ENCODE data around the gene CRCP. TPM values are rescaled to one million over a fixed set of nuclear protein-coding genes. Genes with fewer than 3 reads are reported as not detected.
"Not testable (repeated sequence)": the region's sequence is repeated elsewhere in the genome, so short reads cannot be mapped to it uniquely, and the experiment has no call there.

CRCP gene
- total RNA-seq, 1 donor from 2014 or later = 19.2 TPM

DNA sequence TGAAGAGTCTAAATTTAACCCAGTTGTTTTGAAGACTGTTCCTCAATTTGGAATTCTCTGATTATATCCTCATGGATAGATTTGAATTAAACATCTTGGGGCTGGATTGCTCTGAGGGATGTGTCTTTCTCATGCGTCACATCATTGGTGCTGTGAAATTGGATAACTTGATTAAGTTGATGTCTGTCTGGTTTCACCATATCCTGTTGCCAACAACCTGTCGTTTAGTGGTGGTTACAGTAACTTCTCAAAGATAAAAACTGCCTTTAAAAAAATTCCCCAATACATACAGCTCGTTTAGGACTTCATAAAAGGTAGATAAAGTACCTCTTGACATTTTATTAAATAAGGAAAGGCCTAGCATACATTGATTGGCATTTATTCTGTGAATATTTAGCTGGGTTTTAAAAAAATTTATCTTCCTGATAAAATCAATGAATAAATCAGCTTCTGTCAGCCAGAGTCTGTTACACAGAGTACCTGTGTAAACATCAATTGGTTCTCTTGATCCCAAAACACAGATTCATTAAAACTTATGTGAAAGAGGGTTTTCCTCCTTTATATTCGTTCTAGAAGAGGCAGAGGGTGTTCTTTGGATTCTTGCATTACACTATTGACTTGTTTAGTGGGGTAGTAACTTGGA, 10.5 kb downstream of the CRCP start:
- Mint-ChIP-seq H3K9me3 (ENCODE audit: unreplicated experiment) (no peaks in the 10 kb centered on the region), H3K27ac (ENCODE audit: unreplicated experiment) (peak overlapping the region; percentile 37), H3K27me3 (ENCODE audit: unreplicated experiment) (no peaks in the 10 kb centered on the region), H3K4me3 (ENCODE audit: unreplicated experiment) (no peak overlapping the region), H3K36me3 (ENCODE audit: low read depth, unreplicated experiment) (no peaks in the 10 kb centered on the region), H3K4me1 (ENCODE audit: unreplicated experiment) (peaks cover 17% of the 10 kb centered on the region)
- no peak for DNase-seq (ENCODE audit: low spot score)
- TF ChIP-seq, protein P1, sequence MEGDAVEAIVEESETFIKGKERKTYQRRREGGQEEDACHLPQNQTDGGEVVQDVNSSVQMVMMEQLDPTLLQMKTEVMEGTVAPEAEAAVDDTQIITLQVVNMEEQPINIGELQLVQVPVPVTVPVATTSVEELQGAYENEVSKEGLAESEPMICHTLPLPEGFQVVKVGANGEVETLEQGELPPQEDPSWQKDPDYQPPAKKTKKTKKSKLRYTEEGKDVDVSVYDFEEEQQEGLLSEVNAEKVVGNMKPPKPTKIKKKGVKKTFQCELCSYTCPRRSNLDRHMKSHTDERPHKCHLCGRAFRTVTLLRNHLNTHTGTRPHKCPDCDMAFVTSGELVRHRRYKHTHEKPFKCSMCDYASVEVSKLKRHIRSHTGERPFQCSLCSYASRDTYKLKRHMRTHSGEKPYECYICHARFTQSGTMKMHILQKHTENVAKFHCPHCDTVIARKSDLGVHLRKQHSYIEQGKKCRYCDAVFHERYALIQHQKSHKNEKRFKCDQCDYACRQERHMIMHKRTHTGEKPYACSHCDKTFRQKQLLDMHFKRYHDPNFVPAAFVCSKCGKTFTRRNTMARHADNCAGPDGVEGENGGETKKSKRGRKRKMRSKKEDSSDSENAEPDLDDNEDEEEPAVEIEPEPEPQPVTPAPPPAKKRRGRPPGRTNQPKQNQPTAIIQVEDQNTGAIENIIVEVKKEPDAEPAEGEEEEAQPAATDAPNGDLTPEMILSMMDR (IDR thresholded peaks at IDR 0.05; ENCODE audit: unreplicated experiment) = no peak

DNA sequence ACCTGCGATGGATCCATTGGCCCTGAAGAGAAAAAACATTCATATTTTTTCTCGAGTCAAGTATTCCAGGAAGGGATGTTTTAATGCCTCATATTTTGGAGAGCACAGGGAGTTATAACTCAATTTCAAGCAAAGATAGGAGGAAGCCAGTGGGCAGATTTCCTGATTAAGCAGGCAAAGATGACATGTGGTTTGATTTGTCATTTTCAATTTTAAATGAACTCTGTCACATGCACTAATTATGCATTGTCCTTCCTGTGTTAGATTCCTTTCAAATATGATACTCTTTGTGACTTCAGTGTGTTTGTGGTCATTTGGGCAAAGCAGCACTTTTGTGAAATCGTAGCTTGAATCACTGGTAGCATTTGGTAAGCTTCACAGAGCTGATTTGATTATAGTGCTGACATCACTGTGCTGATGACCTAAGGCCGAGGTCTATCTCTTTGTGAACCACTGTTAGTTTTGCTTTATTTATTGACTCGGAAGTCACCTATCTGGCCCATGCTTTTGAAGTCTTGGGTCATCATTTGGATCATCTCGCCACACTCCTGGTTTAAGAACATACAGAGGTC, 11.2 kb downstream of the CRCP start:
- H3K4me3 Mint-ChIP-seq (ENCODE audit: unreplicated experiment); H3K27ac Mint-ChIP-seq (ENCODE audit: unreplicated experiment); H3K36me3 Mint-ChIP-seq (ENCODE audit: low read depth, unreplicated experiment); DNase-seq (ENCODE audit: low spot score); H3K9me3 Mint-ChIP-seq (ENCODE audit: unreplicated experiment); H3K27me3 Mint-ChIP-seq (ENCODE audit: unreplicated experiment): not testable (repeated sequence)
- H3K4me1 Mint-ChIP-seq (ENCODE audit: unreplicated experiment) = peaks cover 17% of the 10 kb centered on the region

- H3K27ac Mint-ChIP-seq (ENCODE audit: unreplicated experiment); H3K9me3 Mint-ChIP-seq (ENCODE audit: unreplicated experiment); DNase-seq (ENCODE audit: low spot score); H3K36me3 Mint-ChIP-seq (ENCODE audit: low read depth, unreplicated experiment); H3K4me3 Mint-ChIP-seq (ENCODE audit: unreplicated experiment); H3K27me3 Mint-ChIP-seq (ENCODE audit: unreplicated experiment): not testable (repeated sequence)
- peaks cover 17% of the 10 kb centered on the region for H3K4me1 Mint-ChIP-seq (ENCODE audit: unreplicated experiment)
Observed at GRCh38 chr7:66127172-66127571, 12.5 kb downstream of the CRCP start.

- Mint-ChIP-seq H3K27ac (ENCODE audit: unreplicated experiment) (no peak overlapping the region), H3K36me3 (ENCODE audit: low read depth, unreplicated experiment) (peaks cover 22% of the 10 kb centered on the region), H3K4me1 (ENCODE audit: unreplicated experiment) (peaks cover 5% of the 10 kb centered on the region), H3K9me3 (ENCODE audit: unreplicated experiment) (no peaks in the 10 kb centered on the region), H3K27me3 (ENCODE audit: unreplicated experiment) (peaks cover 7% of the 10 kb centered on the region), H3K4me3 (ENCODE audit: unreplicated experiment) (no peak overlapping the region)
- TF ChIP-seq, protein P1 (IDR thresholded peaks at IDR 0.05; ENCODE audit: unreplicated experiment) = no peak
- DNase-seq (ENCODE audit: low spot score) = no peak
Observed at GRCh38 chr7:66138994-66139752, 24.5 kb downstream of the CRCP start.

DNA sequence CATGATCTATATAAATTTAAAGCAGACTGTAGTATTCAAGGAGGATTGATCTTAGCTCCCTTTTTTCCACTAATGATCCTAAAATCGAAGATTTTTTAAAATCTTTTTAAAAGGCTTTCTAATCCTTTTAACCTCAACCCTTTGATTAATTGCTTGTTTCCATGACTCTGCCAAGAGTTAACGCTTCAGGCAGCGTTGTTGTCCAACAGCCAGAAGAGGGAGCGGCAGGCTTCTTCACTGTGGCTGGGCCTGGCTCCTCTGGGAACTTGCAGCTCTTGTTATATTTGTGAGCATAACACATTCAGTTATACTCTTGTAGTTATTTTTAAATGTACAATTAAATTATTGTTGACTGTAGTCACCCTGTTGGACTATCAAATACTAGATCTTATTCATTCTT, 26.3 kb downstream of the CRCP start:
- Mint-ChIP-seq H3K4me3 (ENCODE audit: unreplicated experiment) (no peak overlapping the region), H3K27me3 (ENCODE audit: unreplicated experiment) (peaks cover 8% of the 10 kb centered on the region), H3K36me3 (ENCODE audit: low read depth, unreplicated experiment) (peaks cover 28% of the 10 kb centered on the region), H3K9me3 (ENCODE audit: unreplicated experiment) (no peaks in the 10 kb centered on the region), H3K4me1 (ENCODE audit: unreplicated experiment) (peaks cover 5% of the 10 kb centered on the region), H3K27ac (ENCODE audit: unreplicated experiment) (no peak overlapping the region)
- TF ChIP-seq, protein P1 (IDR thresholded peaks at IDR 0.05; ENCODE audit: unreplicated experiment) = no peak
- peak; percentile 26 for DNase-seq (ENCODE audit: low spot score)

DNA sequence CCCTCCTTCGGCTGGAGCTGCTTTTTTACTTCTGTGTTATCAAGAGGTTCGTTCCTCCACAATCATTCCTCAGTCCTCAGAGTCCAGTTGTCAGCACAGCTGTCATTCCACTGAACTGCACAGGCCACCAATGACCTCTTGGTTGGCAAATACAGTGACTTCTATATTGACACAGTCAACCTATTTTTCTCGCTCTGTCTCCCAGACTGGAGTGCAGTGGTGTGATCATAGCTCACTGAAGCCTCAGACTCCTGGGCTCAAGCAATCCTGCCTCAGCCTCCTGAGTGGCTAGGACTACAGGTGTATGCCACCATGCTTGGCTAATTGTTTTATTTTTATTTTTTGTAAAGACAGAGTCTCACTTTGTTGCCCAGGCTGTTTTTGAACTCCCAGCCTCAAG, 27.7 kb downstream of the CRCP start:
- Mint-ChIP-seq H3K36me3 (ENCODE audit: low read depth, unreplicated experiment) (peaks cover 34% of the 10 kb centered on the region), H3K4me1 (ENCODE audit: unreplicated experiment) (peaks cover 5% of the 10 kb centered on the region), H3K9me3 (ENCODE audit: unreplicated experiment) (no peaks in the 10 kb centered on the region), H3K27ac (ENCODE audit: unreplicated experiment) (no peak overlapping the region), H3K27me3 (ENCODE audit: unreplicated experiment) (peaks cover 8% of the 10 kb centered on the region), H3K4me3 (ENCODE audit: unreplicated experiment) (no peak overlapping the region)
- DNase-seq (ENCODE audit: low spot score) = no peak
- TF ChIP-seq, protein P1 (IDR thresholded peaks at IDR 0.05; ENCODE audit: unreplicated experiment) = no peak
